A673 (cell line): ENCODE results near the gene KLHL1.

ENCODE experiments used
- EZH2 ChIP-seq: fragments of 200-600 bp; sonication (generic); IDR thresholded peaks from 2 replicates; pipeline ENCODE4 v1.6.1; 2017; ENCODE audit warnings: borderline replicate concordance, low read depth, mild to moderate bottlenecking, mixed read lengths, antibody characterized with exemption, low read length; ENCODE audit not compliant: poor library complexity, severe bottlenecking
- TF ChIP-seq, protein P1 (sequence below): fragments of 300-800, 200-600 bp; sonication (generic); conservative IDR thresholded peaks from 2 replicates; pipeline ENCODE4 v1.5.1; 2017; ENCODE audit warnings: low read depth, mild to moderate bottlenecking, antibody characterized with exemption, low read length, moderate library complexity, mixed read lengths

DNA sequence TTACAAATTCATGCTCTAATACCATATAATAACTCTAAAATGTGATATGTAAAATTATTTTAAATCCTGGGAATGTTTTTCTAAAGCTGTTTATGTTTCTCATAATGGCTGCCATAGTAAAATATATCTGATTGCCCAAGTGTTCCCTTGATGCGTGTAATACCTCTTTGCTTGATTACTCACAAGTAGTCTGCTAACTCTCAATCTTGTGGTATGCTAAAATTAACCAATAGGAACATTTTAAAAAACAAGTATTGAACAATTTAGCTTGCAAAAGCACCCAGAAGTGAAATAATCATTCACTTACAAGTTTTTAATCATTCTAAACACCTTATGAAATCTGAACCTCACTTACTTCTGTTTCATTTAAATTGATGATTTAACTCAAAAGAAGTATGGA is 386.6 kb downstream of the KLHL1 start:
- TF ChIP-seq, protein P1, sequence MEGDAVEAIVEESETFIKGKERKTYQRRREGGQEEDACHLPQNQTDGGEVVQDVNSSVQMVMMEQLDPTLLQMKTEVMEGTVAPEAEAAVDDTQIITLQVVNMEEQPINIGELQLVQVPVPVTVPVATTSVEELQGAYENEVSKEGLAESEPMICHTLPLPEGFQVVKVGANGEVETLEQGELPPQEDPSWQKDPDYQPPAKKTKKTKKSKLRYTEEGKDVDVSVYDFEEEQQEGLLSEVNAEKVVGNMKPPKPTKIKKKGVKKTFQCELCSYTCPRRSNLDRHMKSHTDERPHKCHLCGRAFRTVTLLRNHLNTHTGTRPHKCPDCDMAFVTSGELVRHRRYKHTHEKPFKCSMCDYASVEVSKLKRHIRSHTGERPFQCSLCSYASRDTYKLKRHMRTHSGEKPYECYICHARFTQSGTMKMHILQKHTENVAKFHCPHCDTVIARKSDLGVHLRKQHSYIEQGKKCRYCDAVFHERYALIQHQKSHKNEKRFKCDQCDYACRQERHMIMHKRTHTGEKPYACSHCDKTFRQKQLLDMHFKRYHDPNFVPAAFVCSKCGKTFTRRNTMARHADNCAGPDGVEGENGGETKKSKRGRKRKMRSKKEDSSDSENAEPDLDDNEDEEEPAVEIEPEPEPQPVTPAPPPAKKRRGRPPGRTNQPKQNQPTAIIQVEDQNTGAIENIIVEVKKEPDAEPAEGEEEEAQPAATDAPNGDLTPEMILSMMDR: no peak
- no peak for TF ChIP-seq EZH2
